Fibroblast of skin of left quadriceps (primary cell): Measurements from ENCODE around the gene PER2.

ENCODE experiments used
- DNase-seq, 2 experiments: peaks; one replicate each; pipeline ENCODE4 v3.0.0-alpha.2; 2013; ENCODE audit warnings: low read depth in 2 of 2

PER2 gene

GRCh38 chr2:238247002-238247822, 41.2 kb downstream of the PER2 start:
- no peak for DNase-seq

GRCh38 chr2:238244151-238244550, 44.3 kb downstream of the PER2 start:
- no peak for DNase-seq

- DNase-seq, result no peak
These were observed 44.8 kb downstream of the PER2 start for GRCh38 chr2:238243496-238244076.

- DNase-seq, result no peak
These were observed 45.5 kb downstream of the PER2 start for GRCh38 chr2:238242731-238243495.

- DNase-seq, result no peak
These were observed 46.4 kb downstream of the PER2 start for GRCh38 chr2:238241970-238242369.

GRCh38 chr2:238240757-238241711, 47.4 kb downstream of the PER2 start:
- DNase-seq, result no peak

GRCh38 chr2:238239863-238240756, 48.3 kb downstream of the PER2 start, which contains the start of gene HES6:
HES6 (minus strand) TSS chr2:238240038; CDS start chr2:238239905, 133 bp downstream.
- peak; percentile 50 to 52 for DNase-seq

- DNase-seq, result no peak
These were observed 48.9 kb downstream of the PER2 start for GRCh38 chr2:238239543-238239862.

GRCh38 chr2:238238766-238239542, 49.5 kb downstream of the PER2 start:
- DNase-seq, result no peak

GRCh38 chr2:238238311-238238765, 50.1 kb downstream of the PER2 start:
- no peak for DNase-seq

- no peak for DNase-seq
These were observed 50.8 kb downstream of the PER2 start for GRCh38 chr2:238237431-238238135.

GRCh38 chr2:238236571-238236970, 51.8 kb downstream of the PER2 start:
- DNase-seq, result no peak

- DNase-seq, result no peak
These were observed 52.6 kb downstream of the PER2 start for GRCh38 chr2:238235856-238236255.

- no peak for DNase-seq
These were observed 53.1 kb downstream of the PER2 start for GRCh38 chr2:238235331-238235732.

- DNase-seq, result no peak
These were observed 54.8 kb downstream of the PER2 start for GRCh38 chr2:238233625-238234024.

- DNase-seq, result no peak
These were observed 56.6 kb downstream of the PER2 start for GRCh38 chr2:238231809-238232208.

- DNase-seq, result no peak
These were observed 57.1 kb downstream of the PER2 start for GRCh38 chr2:238231251-238231793.

GRCh38 chr2:238230699-238231098, 57.7 kb downstream of the PER2 start:
- no peak for DNase-seq

GRCh38 chr2:238228700-238229099, 59.7 kb downstream of the PER2 start:
- no peak for DNase-seq
